HG02588 (cell line): ENCODE results near the gene HIVEP3.

Experiments used
- ATAC-seq: cut with Tn5 transposase; IDR thresholded peaks from one replicate; pipeline ENCODE4 v1.9.1; 2021; ENCODE audit warnings: mild to moderate bottlenecking, moderate library complexity; ENCODE audit not compliant: unreplicated experiment

The HIVEP3 gene

DNA sequence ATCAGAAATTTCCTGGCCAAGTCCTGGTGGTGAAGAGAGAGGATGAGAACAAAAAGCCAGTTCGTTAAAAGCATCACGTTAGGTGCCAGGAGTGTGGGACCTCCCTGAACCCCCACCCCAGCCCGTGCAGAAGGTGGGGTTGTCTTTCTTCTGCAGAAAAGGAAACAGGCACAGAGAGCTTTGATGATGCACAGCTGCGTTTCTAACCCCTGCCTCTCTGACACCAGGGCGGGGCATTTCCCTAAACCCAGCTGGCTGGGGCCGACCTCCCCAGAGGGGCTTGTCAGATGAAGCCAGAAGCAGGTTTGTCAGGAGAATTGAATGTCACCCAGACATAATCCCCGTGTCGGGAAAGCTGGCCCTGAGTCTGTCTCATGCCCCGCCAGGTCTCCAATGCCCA, 244.9 kb downstream of the HIVEP3 start:
- ATAC-seq, result no peak

DNA sequence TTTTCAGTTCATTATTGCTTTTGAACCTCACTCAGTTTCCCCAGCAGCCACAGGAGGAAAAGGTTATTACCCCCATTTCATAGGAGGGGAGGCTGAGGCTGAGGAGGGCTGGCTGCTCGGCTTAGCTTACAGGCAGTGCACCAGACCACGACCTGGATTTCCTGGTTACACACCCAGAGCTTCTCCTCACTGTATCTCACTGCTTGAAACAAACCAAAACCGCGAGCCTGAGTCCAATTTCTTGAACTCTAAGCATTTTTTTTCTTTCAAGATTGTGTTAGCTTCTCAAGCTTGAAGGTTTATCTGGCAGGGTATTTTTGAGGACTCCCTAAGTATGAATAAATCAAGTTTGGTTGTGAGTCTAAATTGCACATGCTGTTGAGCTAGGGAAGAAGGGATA, 245.3 kb downstream of the HIVEP3 start:
- no peak for ATAC-seq

DNA sequence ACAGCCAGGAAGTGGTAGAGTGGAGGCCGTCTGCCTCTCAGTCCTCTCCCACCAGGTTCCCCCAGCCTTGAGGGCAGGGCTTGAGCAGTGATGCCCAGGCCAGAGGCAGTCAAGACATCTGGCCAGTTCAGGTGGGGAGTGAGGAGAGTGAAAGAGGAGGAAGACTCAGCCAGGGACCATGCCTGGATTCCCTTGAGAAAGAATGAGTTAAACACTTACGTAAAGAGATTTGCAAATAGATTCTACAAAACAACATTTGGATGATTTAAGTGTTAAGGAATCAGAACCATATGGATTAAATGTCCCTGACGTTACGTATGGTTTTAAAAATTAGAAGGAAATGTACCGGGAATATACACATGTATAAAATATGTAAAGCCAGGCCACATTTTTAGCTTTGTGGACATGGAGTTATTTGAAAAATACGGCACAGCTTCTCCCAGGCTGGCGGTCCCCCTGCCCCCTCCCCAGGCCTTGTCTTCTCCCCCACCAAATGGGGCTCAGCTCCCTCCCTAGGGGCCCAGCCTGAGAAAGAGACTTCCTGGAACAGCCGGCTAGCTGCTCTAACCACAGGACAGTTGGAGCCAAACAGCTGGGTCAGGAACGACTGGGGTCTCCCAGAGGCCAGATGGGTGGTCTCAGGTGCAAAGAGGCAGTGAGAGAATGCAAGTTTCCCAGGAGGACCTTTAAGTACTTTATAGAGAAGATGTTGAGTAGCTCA, 245.9 kb downstream of the HIVEP3 start:
- no peak for ATAC-seq

DNA sequence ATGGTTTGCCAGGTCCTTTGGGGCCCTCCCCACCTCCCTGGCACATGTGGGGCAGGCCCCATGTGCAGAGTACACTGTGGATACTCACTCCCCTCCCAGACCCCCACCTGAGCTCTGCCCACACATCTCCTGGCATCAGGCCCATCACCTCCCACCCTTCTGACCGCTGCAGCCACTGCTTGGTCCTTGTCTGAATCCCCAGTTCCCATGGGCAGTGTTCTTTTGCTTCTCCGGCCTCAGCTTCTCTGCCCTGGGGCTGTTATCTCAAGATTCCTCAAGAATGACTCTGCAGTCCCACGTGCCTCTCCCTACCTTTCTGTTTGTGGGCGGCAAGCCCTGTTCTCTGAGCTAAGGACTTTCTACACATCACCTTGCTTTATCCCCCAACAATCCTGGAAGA, 246.5 kb downstream of the HIVEP3 start:
- ATAC-seq, result no peak

DNA sequence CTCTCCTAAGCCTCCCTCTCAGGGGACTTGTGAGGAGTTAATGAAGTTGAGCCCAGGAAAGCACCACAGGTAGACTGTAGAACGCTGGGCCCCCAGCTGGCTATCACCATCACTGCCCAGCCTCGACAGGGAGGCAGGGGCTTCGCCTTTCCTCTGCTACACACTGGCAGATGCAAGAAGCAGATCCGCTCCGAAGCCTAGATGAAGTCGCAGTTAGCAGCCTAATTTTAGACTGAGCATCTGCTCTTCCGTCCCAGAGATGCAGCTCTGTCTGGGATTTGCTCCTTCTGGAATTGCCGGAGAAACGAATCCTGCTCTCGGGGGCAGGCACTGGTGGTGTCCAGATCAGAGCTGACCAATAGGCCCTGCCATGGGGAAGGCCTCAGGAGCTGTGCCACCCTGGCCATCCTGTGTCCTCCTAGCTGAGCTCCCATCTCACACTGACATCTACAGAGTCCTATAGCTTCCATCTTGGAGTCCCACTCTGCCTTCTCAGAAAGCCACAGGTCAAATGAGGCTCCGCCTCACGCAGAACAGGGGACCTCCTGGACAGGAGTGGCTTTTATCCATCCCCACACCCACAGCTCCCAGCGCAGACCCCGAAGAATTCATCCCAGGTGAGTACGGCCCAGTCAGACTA, 247.5 kb downstream of the HIVEP3 start:
- ATAC-seq, result no peak

DNA sequence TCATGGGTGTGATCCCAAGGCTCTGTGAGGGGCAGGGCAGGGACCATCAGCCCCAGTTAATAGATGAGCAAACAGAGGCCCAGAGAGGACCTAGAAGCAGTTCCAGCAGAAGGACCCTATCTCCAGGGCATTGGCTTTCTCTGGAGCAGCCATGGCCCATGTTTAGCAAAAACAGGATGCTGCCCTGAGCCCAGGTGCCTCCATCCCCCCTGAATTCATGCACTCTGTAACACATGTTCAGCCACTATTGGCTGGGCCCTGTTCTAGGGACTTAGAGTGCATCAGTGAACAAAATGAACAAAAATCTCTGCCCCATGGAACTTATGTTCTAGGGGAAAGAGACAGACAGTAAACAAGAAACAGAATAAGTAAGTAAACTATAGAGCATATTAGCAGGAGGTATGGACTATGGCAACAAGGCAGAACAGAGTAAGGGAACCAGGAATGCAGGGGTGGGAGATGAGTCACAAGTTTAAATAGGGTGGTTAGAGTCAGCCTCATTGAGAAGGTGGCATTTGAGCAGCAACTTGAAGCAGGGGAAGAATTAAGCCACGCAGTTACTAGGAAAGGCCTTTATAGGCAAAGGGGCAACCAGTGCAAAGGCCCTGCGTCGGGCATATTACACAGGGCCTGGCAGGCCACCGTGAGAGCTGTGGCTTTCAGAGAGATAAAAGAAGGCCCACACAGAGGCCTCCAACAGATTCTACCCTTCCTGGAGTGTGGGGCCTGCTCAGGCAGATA, 248.3 kb downstream of the HIVEP3 start:
- no peak for ATAC-seq

DNA sequence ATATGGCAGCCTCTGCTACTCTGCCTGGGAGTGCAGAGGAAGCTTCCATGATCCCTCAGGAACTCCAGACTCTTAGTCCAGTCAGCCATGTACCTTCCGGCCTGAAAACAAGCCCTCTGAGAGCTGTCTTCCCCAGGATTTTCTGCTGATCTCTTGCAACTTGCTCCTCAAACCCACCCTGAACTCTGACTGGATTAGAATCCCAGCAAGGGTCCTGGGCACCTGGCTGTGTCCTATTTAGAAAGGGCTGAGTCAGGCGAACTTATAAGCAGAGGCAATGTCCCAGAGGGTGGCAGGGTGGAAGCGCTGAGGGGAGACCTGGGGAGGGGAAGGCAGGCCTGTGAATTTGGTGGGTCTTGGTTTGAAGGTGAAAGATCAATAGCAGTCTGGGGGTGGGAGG, 249.8 kb downstream of the HIVEP3 start:
- no peak for ATAC-seq

DNA sequence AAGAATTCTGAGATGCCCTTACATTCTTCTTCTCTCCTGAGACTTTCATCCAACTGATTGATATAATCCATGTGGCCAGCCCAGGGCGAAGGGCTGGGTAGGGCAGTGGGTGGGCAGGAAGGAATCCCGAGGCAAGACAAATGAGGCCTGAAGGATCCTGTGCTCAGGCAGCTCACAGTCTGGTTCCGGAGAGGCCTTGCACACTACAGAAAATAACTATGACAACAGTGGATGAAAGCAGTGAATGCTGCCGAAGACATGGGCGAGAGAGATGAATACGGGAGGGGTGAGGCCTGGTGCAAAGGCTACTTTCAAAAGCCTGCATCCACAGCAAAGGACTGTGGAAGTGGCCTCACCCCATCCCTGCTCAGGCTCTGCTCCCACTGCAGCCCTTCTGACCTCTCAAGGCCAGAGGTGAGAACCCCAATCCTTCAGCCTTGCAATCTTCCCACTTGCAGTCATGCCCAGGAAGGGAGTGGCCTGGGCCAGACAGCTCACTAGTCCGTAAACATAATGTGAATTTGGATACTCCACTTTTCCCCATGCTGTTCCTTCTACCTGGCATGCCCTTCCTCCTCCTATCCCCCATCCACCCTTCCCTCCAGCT, 250.6 kb downstream of the HIVEP3 start:
- no peak for ATAC-seq

DNA sequence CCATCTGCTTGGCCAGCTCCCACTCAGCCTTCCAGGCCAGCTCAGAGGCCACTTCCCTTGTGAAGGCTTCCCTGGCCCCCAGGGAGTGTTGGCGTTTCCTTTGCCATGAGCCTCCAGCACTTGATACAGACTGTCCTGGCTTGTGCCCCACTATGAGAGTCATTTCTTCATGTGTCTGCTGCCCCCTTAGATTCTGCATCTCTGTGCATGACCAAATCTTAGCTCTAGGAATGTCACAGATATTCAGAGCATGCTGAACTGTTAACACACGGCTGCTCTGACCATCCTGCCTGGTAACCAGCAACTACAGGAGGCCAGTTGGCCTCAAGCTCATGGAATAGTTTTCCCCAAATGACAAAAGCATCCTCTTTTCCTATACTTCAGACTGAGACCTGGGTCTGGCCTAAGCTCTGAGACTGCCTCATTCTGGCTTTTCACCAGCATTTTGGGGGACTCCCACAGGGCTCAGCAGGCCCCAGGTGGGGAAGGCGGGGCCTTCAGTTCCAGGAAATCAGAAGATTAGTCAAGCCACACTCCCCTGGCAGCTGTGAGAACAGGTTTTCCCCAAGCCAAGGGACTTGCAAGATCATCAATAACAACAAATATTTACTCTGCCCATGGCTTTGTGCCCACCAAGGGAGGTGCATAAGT, 251.6 kb downstream of the HIVEP3 start:
- ATAC-seq, result peak; percentile 58

DNA sequence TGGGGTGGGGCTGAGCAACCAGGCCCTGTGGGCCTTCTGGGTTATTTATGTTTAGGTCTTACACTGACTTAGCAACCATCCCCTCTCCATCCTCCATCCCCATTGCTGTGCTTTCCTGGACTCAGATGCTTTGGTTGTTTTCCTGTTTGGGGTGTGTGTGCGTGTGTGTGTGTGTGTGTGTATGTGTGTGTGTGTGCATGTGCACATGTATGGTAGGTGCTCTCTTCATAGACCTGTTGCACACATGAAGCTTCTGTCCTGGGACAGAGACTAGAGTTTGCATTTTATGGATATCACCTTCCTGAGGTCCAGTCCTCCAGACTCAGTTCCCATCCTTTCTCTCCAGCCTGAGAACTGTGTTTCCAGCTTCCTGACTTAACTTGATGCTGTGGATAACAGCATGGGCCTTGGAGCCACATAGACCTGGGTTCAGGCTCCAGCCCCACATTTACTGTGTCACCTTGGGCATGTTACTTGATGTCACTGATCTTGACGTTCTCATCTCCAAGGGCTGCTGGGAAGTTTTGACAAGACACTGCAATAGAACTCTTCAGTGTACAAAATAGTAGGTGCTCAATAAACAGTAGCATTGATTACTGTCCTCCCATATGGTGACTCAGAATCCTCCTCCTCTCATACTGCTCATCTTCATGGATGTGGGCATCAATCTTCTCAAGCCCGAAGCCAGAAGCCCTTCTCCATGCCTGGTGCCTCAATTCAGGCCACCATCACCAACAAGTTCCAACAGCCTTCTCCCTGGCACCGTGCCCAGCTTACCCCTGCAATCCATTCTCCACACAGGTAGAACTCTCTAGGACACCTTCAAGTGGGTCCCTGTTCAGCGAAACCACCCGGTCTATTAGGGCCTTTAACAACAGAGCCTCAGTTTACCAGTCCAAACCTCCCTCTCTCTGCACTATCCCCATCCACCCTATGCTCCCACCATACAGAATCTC, 252.5 kb downstream of the HIVEP3 start:
- no peak for ATAC-seq

DNA sequence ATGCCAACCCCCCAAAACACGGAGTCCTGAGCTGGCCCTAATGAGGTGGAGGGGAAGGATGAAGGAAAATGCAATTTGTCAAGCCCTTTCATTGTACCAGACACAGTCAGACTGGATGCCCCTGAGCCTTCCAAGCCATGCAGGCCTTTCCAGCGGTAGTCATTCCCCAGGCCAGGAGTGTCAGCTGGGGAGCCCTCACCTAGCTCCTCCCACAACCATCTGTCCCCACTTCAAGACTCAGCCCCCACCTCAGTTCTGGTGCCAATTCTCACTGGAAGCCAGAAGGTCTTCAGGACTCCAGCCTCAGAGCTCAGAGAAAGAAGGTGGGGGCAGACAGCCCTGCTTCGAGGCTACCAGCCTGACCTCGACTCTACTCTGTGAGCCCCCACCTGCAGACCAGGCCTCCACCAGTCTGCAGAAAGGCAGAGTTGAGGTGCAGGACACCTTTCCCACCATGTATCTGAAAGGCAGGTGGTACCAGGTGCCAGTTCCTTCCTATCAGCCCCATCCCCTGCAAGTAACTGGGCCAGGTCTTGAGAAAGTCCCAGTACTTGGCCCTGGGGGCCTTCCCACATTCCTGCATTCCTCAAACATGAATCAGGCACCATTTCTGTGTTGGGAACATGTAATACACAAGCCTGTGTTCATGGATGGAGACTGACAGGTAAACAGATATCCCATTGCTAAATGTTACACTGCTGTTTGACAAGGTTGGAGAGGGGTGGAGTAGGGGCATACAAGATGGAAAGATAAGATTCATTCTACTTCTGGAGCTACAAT, 253.7 kb downstream of the HIVEP3 start:
- ATAC-seq, result no peak

DNA sequence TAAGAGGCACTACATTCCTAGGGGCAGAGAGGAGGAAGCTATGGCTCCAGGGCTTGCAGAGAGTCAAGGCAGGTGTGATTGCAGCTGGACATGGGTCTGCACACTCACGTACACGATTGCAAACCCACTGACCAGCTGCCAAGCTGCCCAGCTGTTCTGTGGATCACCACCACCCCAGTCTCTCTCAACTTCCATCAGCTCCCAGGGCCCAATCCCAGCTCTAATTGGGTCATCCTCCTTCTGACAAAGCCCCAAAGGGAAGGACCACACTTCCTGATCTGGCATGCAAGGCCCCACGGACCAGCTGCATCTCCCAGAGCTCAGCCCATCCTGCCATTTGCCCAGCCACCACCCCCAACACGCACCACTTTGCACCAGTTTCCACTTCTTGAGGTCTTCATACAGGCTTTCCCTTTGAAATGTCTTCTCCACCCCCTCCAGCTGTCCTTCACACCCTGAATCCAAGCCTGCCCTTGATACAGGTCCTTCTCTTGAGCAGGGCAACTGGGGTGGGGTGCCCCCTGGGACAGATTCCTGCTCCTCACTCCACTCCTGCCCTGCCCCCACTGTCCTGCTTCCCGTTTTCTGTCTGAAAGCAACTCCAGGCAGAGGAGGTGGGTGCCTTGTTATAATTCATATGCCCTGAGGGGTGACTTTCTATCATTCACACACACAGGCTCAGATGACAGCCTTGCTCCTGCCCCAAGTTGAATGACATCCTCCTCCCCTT, 254.9 kb downstream of the HIVEP3 start:
- ATAC-seq, result no peak

DNA sequence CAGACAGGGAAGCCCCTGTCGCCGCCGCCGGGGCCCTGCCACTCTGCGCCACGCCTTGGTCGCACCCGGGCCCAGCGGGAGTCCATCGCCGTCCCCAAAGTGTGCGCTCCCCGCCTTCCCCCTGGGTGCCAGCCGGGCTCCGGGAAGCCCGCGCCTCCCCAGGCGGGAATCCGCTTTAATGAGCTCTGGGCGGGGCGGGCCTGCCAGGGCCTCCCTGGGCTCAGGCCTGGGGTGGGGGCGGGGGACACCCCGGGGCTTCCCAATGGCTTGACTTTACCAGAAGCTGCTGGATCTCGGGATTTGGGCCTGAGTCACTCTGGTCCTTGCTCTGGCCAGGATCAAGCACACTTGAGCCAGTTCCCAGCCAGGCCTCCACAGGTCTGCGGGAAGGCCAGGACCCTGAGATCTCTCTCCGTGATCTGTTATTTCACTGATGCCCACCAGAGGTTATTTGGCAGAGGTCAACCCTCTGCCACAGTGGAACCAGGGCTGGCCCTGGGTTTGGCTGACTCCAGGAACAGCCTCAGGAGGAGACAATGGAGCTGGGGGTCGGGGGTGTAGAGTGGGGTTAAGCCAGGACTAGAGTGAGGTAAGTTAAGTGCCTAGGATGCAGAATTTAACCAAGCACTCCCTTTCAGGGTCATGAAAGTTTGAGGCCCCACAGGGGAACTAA, 255.8 kb downstream of the HIVEP3 start:
- ATAC-seq, result peak; percentile 6

DNA sequence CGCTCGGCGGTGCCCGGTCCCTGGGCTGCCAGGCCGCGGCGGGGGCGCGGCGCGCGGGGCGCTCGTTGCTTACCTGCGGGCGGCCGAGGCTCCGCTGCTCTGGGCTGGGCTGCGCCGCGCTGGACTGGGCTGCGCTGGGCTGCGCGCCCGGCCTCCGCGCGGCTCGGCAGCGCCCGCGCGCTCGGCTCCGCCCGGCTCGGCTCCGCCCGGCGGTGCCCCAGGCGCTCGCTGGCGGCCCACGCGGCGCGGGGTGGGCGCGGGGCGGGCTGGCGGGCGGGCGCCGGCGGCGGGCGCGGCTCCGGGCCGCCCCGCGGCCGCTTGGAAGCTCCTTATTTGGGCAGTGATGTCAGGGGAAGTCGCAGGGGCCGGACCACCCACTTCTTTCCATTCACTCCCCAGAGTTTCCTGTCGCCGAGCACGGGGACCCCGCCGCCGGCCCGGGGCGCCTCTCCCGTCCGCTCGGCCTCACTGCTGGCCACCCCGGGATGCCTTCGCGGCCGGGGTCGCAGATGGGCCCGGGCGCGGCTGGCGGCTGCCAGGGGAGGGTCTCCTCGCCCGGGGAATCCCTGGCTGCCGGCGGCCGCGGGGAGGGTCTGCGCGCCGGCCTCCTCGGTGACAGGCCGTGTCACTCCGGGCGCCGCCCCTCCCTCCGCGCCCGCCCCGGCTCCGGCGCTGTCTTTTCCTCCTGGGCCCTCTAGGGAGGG, 256.5 kb downstream of the HIVEP3 start:
- ATAC-seq, result peak; percentile 62

DNA sequence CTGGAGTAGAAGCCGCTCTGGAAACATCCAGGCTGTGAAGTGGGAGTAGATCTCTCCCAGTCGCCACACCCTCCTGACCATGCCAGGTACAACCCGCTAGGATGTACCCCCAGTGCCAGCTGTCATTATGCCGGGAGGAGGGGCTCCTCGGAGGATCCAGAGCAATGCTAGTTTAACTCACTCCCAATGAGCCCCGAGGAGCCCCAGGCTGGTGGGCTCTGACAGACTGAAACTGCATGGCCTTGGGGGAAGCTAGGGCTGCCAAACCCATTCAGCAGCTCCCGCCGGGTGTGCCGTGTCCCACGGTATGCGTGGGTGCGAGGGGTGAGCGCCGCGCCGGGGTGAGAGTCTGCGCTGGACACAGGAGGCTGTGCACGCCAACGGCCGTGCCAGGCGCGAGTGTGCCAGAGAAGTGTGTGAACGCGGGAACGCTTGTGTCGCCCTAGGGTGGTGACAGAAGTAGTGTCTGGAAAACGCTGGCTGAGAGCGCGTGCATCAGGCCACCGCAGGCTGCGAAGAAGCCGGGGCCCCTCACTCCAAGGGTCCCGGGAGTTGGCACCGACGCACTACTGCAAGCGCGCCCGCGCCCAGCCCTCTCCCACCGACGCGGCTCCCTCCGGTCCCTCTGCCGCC, 257.2 kb downstream of the HIVEP3 start:
- ATAC-seq, result peak; percentile 9

DNA sequence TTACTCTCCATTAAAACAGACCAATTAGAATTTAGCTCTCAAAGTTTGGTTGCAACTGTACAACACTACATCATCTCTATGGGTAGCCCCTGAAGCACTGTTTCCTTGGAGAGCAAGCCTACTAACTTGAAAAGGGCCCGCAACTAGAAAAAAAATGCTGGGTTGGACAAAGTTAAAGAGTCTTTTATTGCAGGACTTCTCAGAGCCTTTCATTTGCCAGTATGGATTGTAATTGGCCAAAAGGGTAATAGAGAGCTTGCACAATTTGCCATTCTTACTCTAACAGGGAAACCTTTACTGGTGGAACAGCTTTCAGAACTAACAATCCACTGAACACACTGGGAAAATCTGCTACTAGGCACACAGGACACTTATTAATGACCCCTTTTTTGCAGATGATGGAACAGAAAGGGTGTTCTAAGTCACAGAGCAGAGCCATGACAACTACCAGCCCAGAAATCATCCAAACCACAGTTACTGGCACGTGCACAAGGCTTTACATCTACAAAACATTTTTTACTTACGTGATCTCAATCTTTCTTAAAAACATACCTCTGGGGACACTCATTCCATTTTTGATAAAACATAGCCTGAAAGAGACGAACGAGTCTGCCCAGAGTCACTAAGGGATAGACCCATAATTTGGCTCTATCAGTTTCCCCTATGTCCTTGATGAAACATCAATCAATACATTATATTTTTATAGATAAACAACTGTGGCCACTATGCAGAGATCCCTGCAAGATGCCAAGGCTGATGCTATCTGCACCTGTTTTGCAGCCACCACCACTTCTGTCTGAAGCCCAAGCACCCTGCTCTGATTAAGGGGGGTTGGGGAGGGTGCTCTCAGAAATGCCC, 257.9 kb downstream of the HIVEP3 start:
- no peak for ATAC-seq
